Vagina (tissue), 2 donors: ENCODE data around the gene FOSL1. TPM values are rescaled to one million over a fixed set of nuclear protein-coding genes. Genes with fewer than 3 reads are reported as not detected.
A peak's percentile ranks its signal among the peaks of the same experiment; 100 is the strongest.

Experiments used
- DNase-seq, 2 donors: peaks; one replicate each; pipeline ENCODE4 v3.0.0-alpha.2; 2017; ENCODE audit errors: extremely low spot score in 2 of 2
- H3K27ac ChIP-seq: fragments of 200-600 bp; sonication (generic); one replicate; pipeline ENCODE4 v1.5.1; 2019
- H3K27me3 ChIP-seq: fragments of 200-600 bp; sonication (generic); one replicate; pipeline ENCODE4 v1.5.1; 2019
- H3K36me3 ChIP-seq, 2 donors: fragments of 200-600 bp; sonication (generic); one replicate each; pipeline ENCODE4 v1.5.1; 2017 to 2019
- H3K4me1 ChIP-seq: fragments of 200-600 bp; sonication (generic); one replicate; pipeline ENCODE4 v1.5.1; 2019
- H3K4me3 ChIP-seq, 2 donors: fragments of 200-600 bp; sonication (generic); 1 replicate in 1 of 2; 2 replicates in 1 of 2; pipeline ENCODE4 v1.5.1; 2016 to 2019
- H3K9me3 ChIP-seq: fragments of 200-600 bp; sonication (generic); one replicate; pipeline ENCODE4 v1.5.1; 2019
- CTCF ChIP-seq, 3 experiments: fragments of 450-650 bp in 2 of 3; fragments of 200-600 bp in 1 of 3; sonication (generic) in 1 of 3; IDR thresholded peaks; one replicate each; pipeline ENCODE4 v1.5.1; 2017 to 2019; ENCODE audit warnings: antibody characterized with exemption in 3 of 3, mild to moderate bottlenecking in 2 of 3, moderate library complexity in 2 of 3
- POLR2A ChIP-seq, 2 donors: fragments of 450-650 bp; IDR thresholded peaks; one replicate each; pipeline ENCODE4 v1.6.1; 2017; ENCODE audit warnings: antibody characterized with exemption in 2 of 2, mild to moderate bottlenecking in 2 of 2, moderate library complexity in 2 of 2
- POLR2AphosphoS5 ChIP-seq, 2 donors: sonication (generic); formaldehyde crosslinking; IDR thresholded peaks; one replicate each; pipeline ENCODE4 v1.9.0; 2017; ENCODE audit warnings: antibody characterized with exemption in 2 of 2, mild to moderate bottlenecking in 2 of 2, low read depth in 1 of 2; ENCODE audit not compliant: insufficient read depth in 1 of 2
- intact Hi-C: fragments of 100-400 bp; cut with DNase I; formaldehyde crosslinking; loops from one replicate; pipeline ENCODE4 v1.15.1; 2023
- total RNA-seq: library from RNA; depleted of rRNA; stranded (reverse); fragments of >200 nt; gene quantifications from one replicate; pipeline ENCODE4 v1.2.3, GENCODE V29; 2016

Gene FOSL1
- total RNA-seq, 1 donor from 2014 or later = 20.9 TPM

GRCh38 chr11:65870307-65870658 lies 29.9 kb downstream of the FOSL1 start:
- H3K9me3 ChIP-seq = no peaks in the 10 kb centered on the region
- peaks cover 0 to 26% of the 10 kb centered on the region in 2 donors for H3K36me3 ChIP-seq
- H3K4me3 ChIP-seq = no peak overlapping the region
- TF ChIP-seq POLR2AphosphoS5 (IDR thresholded peaks at IDR 0.05; ENCODE audit: insufficient read depth in 1 of 2, low read depth in 1 of 2) (no peak), CTCF (IDR thresholded peaks at IDR 0.05) (no peak), POLR2A (IDR thresholded peaks at IDR 0.05) (no peak)
- H3K27me3 ChIP-seq = no peaks in the 10 kb centered on the region
- peaks cover 33% of the 10 kb centered on the region for H3K4me1 ChIP-seq
- intact Hi-C loops = no loop called here
- no peak for DNase-seq
- peak overlapping the region; percentile 87 for H3K27ac ChIP-seq

- TF ChIP-seq POLR2AphosphoS5 (IDR thresholded peaks at IDR 0.05; ENCODE audit: insufficient read depth in 1 of 2, low read depth in 1 of 2) (peak in 1 of 2 donors; percentile 16), CTCF (IDR thresholded peaks at IDR 0.05) (no peak), POLR2A (IDR thresholded peaks at IDR 0.05) (no peak)
- Histone ChIP-seq H3K36me3 (peaks cover 0 to 31% of the 10 kb centered on the region in 2 donors), H3K27ac (no peak overlapping the region), H3K27me3 (no peaks in the 10 kb centered on the region), H3K4me1 (peaks cover 33% of the 10 kb centered on the region), H3K9me3 (no peaks in the 10 kb centered on the region), H3K4me3 (no peak overlapping the region)
- DNase-seq = no peak
- intact Hi-C loops = no loop called here
These were observed 30.4 kb downstream of the FOSL1 start for GRCh38 chr11:65869643-65870306.

- DNase-seq = no peak
- H3K27ac ChIP-seq = no peak overlapping the region
- TF ChIP-seq POLR2AphosphoS5 (IDR thresholded peaks at IDR 0.05; ENCODE audit: insufficient read depth in 1 of 2, low read depth in 1 of 2) (no peak), CTCF (IDR thresholded peaks at IDR 0.05) (no peak), POLR2A (IDR thresholded peaks at IDR 0.05) (no peak)
- H3K4me3 ChIP-seq = no peak overlapping the region
- H3K36me3 ChIP-seq = peaks cover 0 to 40% of the 10 kb centered on the region in 2 donors
- H3K4me1 ChIP-seq = peaks cover 32% of the 10 kb centered on the region
- H3K27me3 ChIP-seq = no peaks in the 10 kb centered on the region
- no peaks in the 10 kb centered on the region for H3K9me3 ChIP-seq
- intact Hi-C loops = no loop called here
These were observed 31.3 kb downstream of the FOSL1 start for GRCh38 chr11:65868907-65869306.

GRCh38 chr11:65868076-65868667 lies 32.0 kb downstream of the FOSL1 start:
- Histone ChIP-seq H3K4me3 (no peak overlapping the region), H3K36me3 (peaks cover 0 to 45% of the 10 kb centered on the region in 2 donors), H3K27me3 (no peaks in the 10 kb centered on the region), H3K27ac (no peak overlapping the region), H3K4me1 (peaks cover 28% of the 10 kb centered on the region), H3K9me3 (no peaks in the 10 kb centered on the region)
- TF ChIP-seq CTCF (IDR thresholded peaks at IDR 0.05) = no peak
- no peak for TF ChIP-seq POLR2AphosphoS5 (IDR thresholded peaks at IDR 0.05; ENCODE audit: insufficient read depth in 1 of 2, low read depth in 1 of 2)
- TF ChIP-seq POLR2A (IDR thresholded peaks at IDR 0.05) = no peak
- intact Hi-C loops = no loop called here
- DNase-seq = no peak
